Measurements from ENCODE around the gene S100A9.
"Not testable (repeated sequence)": the region's sequence is repeated elsewhere in the genome, so short reads cannot be mapped to it uniquely, and the experiment has no call there.

S100A9 gene

GRCh38 chr1:153357853-153358690 lies at the start of gene S100A9:
TSS of gene S100A9 (plus strand) at chr1:153357854. CDS start at chr1:153358284, 430 bp downstream.
- no peak for DNase-seq (ENCODE audit: low spot score)

- no peak for DNase-seq (ENCODE audit: low spot score)
Observed at GRCh38 chr1:153308540-153308939, 49.1 kb upstream of the S100A9 start.

- DNase-seq (ENCODE audit: low spot score) = no peak
Observed at GRCh38 chr1:153309441-153309840, 48.2 kb upstream of the S100A9 start.

GRCh38 chr1:153310526-153310925 lies 47.1 kb upstream of the S100A9 start:
- DNase-seq (ENCODE audit: low spot score) = no peak

GRCh38 chr1:153312570-153313186 lies 45.0 kb upstream of the S100A9 start, which contains the start of gene PGLYRP3:
TSS of gene PGLYRP3 (minus strand) at chr1:153312952. CDS start at chr1:153310665, 2,287 bp downstream.
- DNase-seq (ENCODE audit: low spot score) = no peak

GRCh38 chr1:153313288-153313687 lies 44.4 kb upstream of the S100A9 start:
- no peak for DNase-seq (ENCODE audit: low spot score)

GRCh38 chr1:153314388-153314787 lies 43.3 kb upstream of the S100A9 start:
- not testable (repeated sequence) for DNase-seq (ENCODE audit: low spot score)

- DNase-seq (ENCODE audit: low spot score) = not testable (repeated sequence)
Observed at GRCh38 chr1:153316013-153316412, 41.6 kb upstream of the S100A9 start.

- not testable (repeated sequence) for DNase-seq (ENCODE audit: low spot score)
Observed at GRCh38 chr1:153318145-153318544, 39.5 kb upstream of the S100A9 start.

- DNase-seq (ENCODE audit: low spot score) = no peak
Observed at GRCh38 chr1:153322568-153322967, 35.1 kb upstream of the S100A9 start.

GRCh38 chr1:153324912-153325311 lies 32.7 kb upstream of the S100A9 start:
- DNase-seq (ENCODE audit: low spot score) = no peak

- DNase-seq (ENCODE audit: low spot score) = no peak
Observed at GRCh38 chr1:153333902-153334301, 23.8 kb upstream of the S100A9 start.

- no peak for DNase-seq (ENCODE audit: low spot score)
Observed at GRCh38 chr1:153336650-153337049, 21.0 kb upstream of the S100A9 start.

- DNase-seq (ENCODE audit: low spot score) = no peak
Observed at GRCh38 chr1:153337980-153338853, 19.4 kb upstream of the S100A9 start.

GRCh38 chr1:153339802-153340201 lies 17.9 kb upstream of the S100A9 start:
- no peak for DNase-seq (ENCODE audit: low spot score)

GRCh38 chr1:153340356-153340755 lies 17.3 kb upstream of the S100A9 start:
- no peak for DNase-seq (ENCODE audit: low spot score)

GRCh38 chr1:153341431-153341934 lies 16.2 kb upstream of the S100A9 start:
- no peak for DNase-seq (ENCODE audit: low spot score)

- no peak for DNase-seq (ENCODE audit: low spot score)
Observed at GRCh38 chr1:153342178-153342577, 15.5 kb upstream of the S100A9 start.

GRCh38 chr1:153343040-153343681 lies 14.5 kb upstream of the S100A9 start:
- DNase-seq (ENCODE audit: low spot score) = no peak

GRCh38 chr1:153343811-153344717 lies 13.6 kb upstream of the S100A9 start:
- no peak for DNase-seq (ENCODE audit: low spot score)

- DNase-seq (ENCODE audit: low spot score) = no peak
Observed at GRCh38 chr1:153344718-153345025, 13.0 kb upstream of the S100A9 start.
